ENCODE measurements around the gene IL16.

IL16 gene

DNA sequence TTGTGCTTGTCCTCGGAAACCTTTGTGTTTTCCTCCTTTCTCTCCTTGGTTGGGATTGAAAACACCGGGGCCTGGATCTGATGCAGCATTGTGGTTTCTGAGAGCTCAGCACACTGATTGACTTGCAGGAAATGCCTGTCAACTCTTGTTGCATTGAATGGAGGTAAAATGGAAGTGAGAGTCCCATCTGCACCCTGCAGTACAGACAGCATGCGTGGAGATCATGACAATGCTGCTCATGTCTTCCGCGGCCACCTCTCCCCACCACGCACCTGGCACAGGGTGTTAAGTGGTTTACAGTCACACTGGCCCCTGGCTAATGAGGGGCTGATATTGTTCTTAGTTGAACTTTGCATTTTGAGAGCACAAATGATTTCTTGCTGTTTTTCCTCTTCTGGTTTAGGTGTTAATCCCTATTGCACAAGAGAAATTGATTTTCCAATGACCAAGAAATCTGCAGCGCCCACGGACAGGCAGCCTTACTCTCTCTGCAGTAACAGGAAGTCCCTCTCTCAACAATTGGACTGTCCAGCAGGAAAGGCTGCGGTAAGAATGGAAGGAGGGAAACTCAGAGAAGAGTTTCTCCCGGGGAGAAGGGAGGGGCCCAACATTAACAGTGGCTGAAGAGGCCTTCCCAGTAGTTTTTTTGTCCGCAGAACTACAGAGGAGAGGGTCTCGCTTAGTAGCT is 68.7 kb downstream of the IL16 start:
- no peak for TF ChIP-seq CEBPB (IDR thresholded peaks at IDR 0.05)
- no peak for TF ChIP-seq RAD21 (IDR thresholded peaks at IDR 0.05; ENCODE audit: low read depth)
- TF ChIP-seq TAF1 (IDR thresholded peaks at IDR 0.05; ENCODE audit: low read depth): no peak
- TF ChIP-seq, protein P1, sequence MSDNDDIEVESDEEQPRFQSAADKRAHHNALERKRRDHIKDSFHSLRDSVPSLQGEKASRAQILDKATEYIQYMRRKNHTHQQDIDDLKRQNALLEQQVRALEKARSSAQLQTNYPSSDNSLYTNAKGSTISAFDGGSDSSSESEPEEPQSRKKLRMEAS (IDR thresholded peaks at IDR 0.05): no peak
- no peak for TF ChIP-seq TEAD4 (IDR thresholded peaks at IDR 0.05)
- no peak for TF ChIP-seq TCF12 (IDR thresholded peaks at IDR 0.05; ENCODE audit: low read depth)
- TF ChIP-seq YY1 (IDR thresholded peaks at IDR 0.05; ENCODE audit: low read depth): no peak
- TF ChIP-seq EGR1 (IDR thresholded peaks at IDR 0.05): no peak
- no peak for TF ChIP-seq EP300 (IDR thresholded peaks at IDR 0.05; ENCODE audit: borderline replicate concordance)
- TF ChIP-seq, protein P2, sequence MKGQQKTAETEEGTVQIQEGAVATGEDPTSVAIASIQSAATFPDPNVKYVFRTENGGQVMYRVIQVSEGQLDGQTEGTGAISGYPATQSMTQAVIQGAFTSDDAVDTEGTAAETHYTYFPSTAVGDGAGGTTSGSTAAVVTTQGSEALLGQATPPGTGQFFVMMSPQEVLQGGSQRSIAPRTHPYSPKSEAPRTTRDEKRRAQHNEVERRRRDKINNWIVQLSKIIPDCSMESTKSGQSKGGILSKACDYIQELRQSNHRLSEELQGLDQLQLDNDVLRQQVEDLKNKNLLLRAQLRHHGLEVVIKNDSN (IDR thresholded peaks at IDR 0.05): no peak
- TF ChIP-seq ZBTB7A (IDR thresholded peaks at IDR 0.05; ENCODE audit: low read depth): no peak
- TF ChIP-seq FOXM1 (IDR thresholded peaks at IDR 0.05; ENCODE audit: borderline replicate concordance, low read depth): no peak
- TF ChIP-seq CREB1 (IDR thresholded peaks at IDR 0.05; ENCODE audit: low read depth): no peak
- TF ChIP-seq, protein P3, sequence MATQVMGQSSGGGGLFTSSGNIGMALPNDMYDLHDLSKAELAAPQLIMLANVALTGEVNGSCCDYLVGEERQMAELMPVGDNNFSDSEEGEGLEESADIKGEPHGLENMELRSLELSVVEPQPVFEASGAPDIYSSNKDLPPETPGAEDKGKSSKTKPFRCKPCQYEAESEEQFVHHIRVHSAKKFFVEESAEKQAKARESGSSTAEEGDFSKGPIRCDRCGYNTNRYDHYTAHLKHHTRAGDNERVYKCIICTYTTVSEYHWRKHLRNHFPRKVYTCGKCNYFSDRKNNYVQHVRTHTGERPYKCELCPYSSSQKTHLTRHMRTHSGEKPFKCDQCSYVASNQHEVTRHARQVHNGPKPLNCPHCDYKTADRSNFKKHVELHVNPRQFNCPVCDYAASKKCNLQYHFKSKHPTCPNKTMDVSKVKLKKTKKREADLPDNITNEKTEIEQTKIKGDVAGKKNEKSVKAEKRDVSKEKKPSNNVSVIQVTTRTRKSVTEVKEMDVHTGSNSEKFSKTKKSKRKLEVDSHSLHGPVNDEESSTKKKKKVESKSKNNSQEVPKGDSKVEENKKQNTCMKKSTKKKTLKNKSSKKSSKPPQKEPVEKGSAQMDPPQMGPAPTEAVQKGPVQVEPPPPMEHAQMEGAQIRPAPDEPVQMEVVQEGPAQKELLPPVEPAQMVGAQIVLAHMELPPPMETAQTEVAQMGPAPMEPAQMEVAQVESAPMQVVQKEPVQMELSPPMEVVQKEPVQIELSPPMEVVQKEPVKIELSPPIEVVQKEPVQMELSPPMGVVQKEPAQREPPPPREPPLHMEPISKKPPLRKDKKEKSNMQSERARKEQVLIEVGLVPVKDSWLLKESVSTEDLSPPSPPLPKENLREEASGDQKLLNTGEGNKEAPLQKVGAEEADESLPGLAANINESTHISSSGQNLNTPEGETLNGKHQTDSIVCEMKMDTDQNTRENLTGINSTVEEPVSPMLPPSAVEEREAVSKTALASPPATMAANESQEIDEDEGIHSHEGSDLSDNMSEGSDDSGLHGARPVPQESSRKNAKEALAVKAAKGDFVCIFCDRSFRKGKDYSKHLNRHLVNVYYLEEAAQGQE (IDR thresholded peaks at IDR 0.05; ENCODE audit: low read depth): no peak
- TF ChIP-seq NFIC (IDR thresholded peaks at IDR 0.05): no peak

DNA sequence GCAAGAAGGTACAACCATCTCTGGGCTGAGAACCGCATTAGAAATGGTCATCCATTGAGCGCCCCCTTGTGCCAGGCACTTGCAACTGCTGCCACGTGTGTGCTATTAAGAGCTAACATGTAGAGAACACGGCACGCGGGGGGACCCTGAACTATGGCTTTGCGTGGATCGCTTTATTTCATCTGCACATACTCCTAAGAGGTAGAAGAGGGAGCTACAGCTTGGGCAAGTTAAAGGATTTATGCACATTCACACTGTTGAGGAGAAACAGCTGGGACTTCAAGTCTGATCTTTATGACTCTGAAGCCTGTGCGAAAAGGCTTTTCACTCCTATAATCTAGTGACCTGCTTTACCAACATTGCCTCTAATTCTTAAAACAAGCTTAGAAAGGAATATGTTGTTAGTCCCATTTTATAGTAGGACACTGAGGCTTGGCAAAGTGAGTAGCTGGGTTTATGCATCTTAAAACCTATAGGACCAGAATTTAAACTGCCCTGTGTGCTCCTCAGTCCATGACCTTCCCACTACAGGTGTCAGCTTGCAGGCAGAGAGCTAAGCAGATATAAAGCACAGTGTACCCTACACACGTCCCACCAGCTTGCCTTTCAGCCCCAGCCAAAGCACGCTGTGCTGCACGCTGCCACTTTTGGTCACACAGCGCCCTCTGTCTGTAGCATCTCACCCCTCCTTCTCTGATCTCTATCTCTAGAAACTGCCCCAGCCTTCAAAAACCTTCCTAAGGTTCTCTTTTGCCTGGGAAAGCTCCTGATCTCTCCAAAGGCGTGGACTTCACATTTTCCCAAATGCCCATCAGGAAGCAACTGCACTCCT is 69.5 kb downstream of the IL16 start:
- TF ChIP-seq EP300 (IDR thresholded peaks at IDR 0.05; ENCODE audit: borderline replicate concordance) (no peak), YY1 (IDR thresholded peaks at IDR 0.05; ENCODE audit: low read depth) (no peak), TCF12 (IDR thresholded peaks at IDR 0.05; ENCODE audit: low read depth) (no peak), ZBTB7A (IDR thresholded peaks at IDR 0.05; ENCODE audit: low read depth) (no peak), TAF1 (IDR thresholded peaks at IDR 0.05; ENCODE audit: low read depth) (no peak), CREB1 (IDR thresholded peaks at IDR 0.05; ENCODE audit: low read depth) (no peak), EGR1 (IDR thresholded peaks at IDR 0.05) (no peak), CEBPB (IDR thresholded peaks at IDR 0.05) (no peak), NFIC (IDR thresholded peaks at IDR 0.05) (no peak), RAD21 (IDR thresholded peaks at IDR 0.05; ENCODE audit: low read depth) (peak; percentile 89), FOXM1 (IDR thresholded peaks at IDR 0.05; ENCODE audit: borderline replicate concordance, low read depth) (no peak), TEAD4 (IDR thresholded peaks at IDR 0.05) (peak; percentile 27; the same call in 1 of the 2 replicates)
- TF ChIP-seq, protein P3 (IDR thresholded peaks at IDR 0.05; ENCODE audit: low read depth): no peak
- TF ChIP-seq, protein P2 (IDR thresholded peaks at IDR 0.05): peak; percentile 46
- TF ChIP-seq, protein P1 (IDR thresholded peaks at IDR 0.05): peak; percentile 87

DNA sequence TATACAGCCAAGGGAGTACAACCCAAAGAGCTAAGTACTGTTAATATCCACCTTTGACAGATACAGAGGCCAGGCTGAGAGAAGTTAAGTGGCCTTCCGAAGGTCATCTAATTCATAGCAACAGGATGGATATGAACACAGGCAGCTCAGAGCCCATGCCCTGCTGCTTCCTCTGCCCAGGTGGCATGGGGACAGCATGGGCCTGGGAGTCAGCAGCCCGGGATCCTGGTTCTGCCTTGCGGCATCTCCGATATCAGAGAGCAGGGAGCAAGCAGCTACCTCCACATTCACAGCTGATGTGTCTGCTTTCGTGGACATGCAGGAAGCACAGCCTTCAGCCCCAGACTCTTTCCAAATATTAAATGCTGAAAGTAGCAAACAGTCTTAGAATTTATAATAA is 71.7 kb downstream of the IL16 start:
- TF ChIP-seq, protein P2 (IDR thresholded peaks at IDR 0.05): no peak
- TF ChIP-seq, protein P1 (IDR thresholded peaks at IDR 0.05): no peak
- TF ChIP-seq TEAD4 (IDR thresholded peaks at IDR 0.05): no peak
- TF ChIP-seq EGR1 (IDR thresholded peaks at IDR 0.05): no peak
- no peak for TF ChIP-seq RAD21 (IDR thresholded peaks at IDR 0.05; ENCODE audit: low read depth)
- no peak for TF ChIP-seq ZBTB7A (IDR thresholded peaks at IDR 0.05; ENCODE audit: low read depth)
- TF ChIP-seq NFIC (IDR thresholded peaks at IDR 0.05): no peak
- TF ChIP-seq EP300 (IDR thresholded peaks at IDR 0.05; ENCODE audit: borderline replicate concordance): no peak
- TF ChIP-seq CEBPB (IDR thresholded peaks at IDR 0.05): no peak
- TF ChIP-seq, protein P3 (IDR thresholded peaks at IDR 0.05; ENCODE audit: low read depth): no peak
- no peak for TF ChIP-seq TAF1 (IDR thresholded peaks at IDR 0.05; ENCODE audit: low read depth)
- no peak for TF ChIP-seq FOXM1 (IDR thresholded peaks at IDR 0.05; ENCODE audit: borderline replicate concordance, low read depth)
- no peak for TF ChIP-seq YY1 (IDR thresholded peaks at IDR 0.05; ENCODE audit: low read depth)
- TF ChIP-seq CREB1 (IDR thresholded peaks at IDR 0.05; ENCODE audit: low read depth): no peak
- no peak for TF ChIP-seq TCF12 (IDR thresholded peaks at IDR 0.05; ENCODE audit: low read depth)
